HL-60 (cell line): Measurements from ENCODE around the gene C15orf61.

Experiments
- DNase-seq, 2 experiments: peaks; one replicate each; pipeline ENCODE4 v3.0.0-alpha.2; 2010 to 2020; ENCODE audit warnings: low read depth in 1 of 2, low spot score in 1 of 2
- H3K27ac ChIP-seq: fragments of 250-450 bp; sonication (Bioruptor Pico); replicated peaks from 2 replicates; pipeline ENCODE4 v1.5.1; 2020; ENCODE audit warnings: mild to moderate bottlenecking, moderate library complexity
- H3K27me3 ChIP-seq: fragments of 250-450 bp; sonication (Bioruptor Pico); 2 replicates; pipeline ENCODE4 v1.5.1; 2021; ENCODE audit warnings: mild to moderate bottlenecking, moderate library complexity; ENCODE audit not compliant: insufficient read depth, poor library complexity, severe bottlenecking
- H3K4me3 ChIP-seq: replicated peaks from 2 replicates; pipeline ENCODE4 v1.5.1; 2011; ENCODE audit warnings: mild to moderate bottlenecking, control low read depth, low read length; ENCODE audit not compliant: insufficient read depth
- GABPA ChIP-seq: IDR thresholded peaks from 2 replicates; pipeline ENCODE4 v1.6.1; 2012; ENCODE audit warnings: low read depth
- POLR2AphosphoS5 ChIP-seq: IDR thresholded peaks from 2 replicates; pipeline ENCODE4 v1.6.1; 2012; ENCODE audit warnings: low read depth
- SPI1 ChIP-seq: IDR thresholded peaks from 2 replicates; pipeline ENCODE4 v1.6.1; 2012; ENCODE audit warnings: low read depth, mild to moderate bottlenecking, borderline replicate concordance
- TF ChIP-seq, protein P1 (sequence below): IDR thresholded peaks from one replicate; pipeline ENCODE4 v1.5.1; 2011; ENCODE audit warnings: low read length, control low read depth, inconsistent platforms; ENCODE audit not compliant: insufficient read depth
- TF ChIP-seq, protein P2 (sequence below): IDR thresholded peaks from 2 replicates; pipeline ENCODE4 v1.6.1; 2012; ENCODE audit warnings: low read depth; ENCODE audit not compliant: insufficient replicate concordance

C15orf61 gene

DNA sequence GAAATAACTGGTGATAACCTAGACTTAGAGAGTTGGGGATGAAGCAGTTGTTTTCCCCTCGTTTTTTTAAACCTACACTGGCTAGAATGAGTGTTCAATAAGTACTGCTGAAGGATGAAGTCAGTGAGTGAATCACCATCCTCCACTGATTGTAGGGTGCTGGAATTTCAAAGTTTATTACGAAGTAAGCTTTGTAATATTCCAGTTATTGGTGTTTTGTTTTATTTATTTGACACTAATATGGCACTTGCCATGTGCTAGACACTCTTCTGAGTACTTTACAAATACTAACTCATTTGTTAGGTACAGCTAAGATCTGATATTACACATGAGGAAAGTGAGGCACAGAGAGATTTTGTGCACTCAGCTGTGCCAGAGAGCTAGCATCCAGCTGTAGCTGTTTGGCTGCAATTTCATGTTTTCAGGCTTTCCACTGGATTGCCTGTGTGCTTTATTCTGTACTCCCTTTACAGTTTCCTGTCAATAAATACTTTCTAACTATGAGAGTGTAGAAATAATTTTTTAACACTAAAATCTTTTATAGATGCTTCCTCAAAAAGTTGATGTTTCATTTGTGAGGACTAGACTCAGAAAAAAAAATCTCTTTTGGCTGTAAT lies 27.4 kb downstream of the C15orf61 start:
- no peaks in the 10 kb centered on the region for H3K27me3 ChIP-seq
- H3K4me3 ChIP-seq, result no peak overlapping the region
- TF ChIP-seq, protein P1, sequence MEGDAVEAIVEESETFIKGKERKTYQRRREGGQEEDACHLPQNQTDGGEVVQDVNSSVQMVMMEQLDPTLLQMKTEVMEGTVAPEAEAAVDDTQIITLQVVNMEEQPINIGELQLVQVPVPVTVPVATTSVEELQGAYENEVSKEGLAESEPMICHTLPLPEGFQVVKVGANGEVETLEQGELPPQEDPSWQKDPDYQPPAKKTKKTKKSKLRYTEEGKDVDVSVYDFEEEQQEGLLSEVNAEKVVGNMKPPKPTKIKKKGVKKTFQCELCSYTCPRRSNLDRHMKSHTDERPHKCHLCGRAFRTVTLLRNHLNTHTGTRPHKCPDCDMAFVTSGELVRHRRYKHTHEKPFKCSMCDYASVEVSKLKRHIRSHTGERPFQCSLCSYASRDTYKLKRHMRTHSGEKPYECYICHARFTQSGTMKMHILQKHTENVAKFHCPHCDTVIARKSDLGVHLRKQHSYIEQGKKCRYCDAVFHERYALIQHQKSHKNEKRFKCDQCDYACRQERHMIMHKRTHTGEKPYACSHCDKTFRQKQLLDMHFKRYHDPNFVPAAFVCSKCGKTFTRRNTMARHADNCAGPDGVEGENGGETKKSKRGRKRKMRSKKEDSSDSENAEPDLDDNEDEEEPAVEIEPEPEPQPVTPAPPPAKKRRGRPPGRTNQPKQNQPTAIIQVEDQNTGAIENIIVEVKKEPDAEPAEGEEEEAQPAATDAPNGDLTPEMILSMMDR, result no peak
- TF ChIP-seq GABPA (no peak), SPI1 (no peak), POLR2AphosphoS5 (no peak)
- TF ChIP-seq, protein P2, sequence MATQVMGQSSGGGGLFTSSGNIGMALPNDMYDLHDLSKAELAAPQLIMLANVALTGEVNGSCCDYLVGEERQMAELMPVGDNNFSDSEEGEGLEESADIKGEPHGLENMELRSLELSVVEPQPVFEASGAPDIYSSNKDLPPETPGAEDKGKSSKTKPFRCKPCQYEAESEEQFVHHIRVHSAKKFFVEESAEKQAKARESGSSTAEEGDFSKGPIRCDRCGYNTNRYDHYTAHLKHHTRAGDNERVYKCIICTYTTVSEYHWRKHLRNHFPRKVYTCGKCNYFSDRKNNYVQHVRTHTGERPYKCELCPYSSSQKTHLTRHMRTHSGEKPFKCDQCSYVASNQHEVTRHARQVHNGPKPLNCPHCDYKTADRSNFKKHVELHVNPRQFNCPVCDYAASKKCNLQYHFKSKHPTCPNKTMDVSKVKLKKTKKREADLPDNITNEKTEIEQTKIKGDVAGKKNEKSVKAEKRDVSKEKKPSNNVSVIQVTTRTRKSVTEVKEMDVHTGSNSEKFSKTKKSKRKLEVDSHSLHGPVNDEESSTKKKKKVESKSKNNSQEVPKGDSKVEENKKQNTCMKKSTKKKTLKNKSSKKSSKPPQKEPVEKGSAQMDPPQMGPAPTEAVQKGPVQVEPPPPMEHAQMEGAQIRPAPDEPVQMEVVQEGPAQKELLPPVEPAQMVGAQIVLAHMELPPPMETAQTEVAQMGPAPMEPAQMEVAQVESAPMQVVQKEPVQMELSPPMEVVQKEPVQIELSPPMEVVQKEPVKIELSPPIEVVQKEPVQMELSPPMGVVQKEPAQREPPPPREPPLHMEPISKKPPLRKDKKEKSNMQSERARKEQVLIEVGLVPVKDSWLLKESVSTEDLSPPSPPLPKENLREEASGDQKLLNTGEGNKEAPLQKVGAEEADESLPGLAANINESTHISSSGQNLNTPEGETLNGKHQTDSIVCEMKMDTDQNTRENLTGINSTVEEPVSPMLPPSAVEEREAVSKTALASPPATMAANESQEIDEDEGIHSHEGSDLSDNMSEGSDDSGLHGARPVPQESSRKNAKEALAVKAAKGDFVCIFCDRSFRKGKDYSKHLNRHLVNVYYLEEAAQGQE, result no peak
- H3K27ac ChIP-seq, result no peak overlapping the region
- DNase-seq, result no peak

GRCh38 chr15:67548862-67549651 lies 28.1 kb downstream of the C15orf61 start:
- DNase-seq, result peak in 1 of 2 experiments; percentile 67
- H3K4me3 ChIP-seq, result no peak overlapping the region
- TF ChIP-seq GABPA (no peak), SPI1 (no peak), POLR2AphosphoS5 (no peak)
- TF ChIP-seq, protein P2, result no peak
- TF ChIP-seq, protein P1, result no peak
- H3K27me3 ChIP-seq, result no peaks in the 10 kb centered on the region
- no peak overlapping the region for H3K27ac ChIP-seq

GRCh38 chr15:67549736-67550135 lies 28.8 kb downstream of the C15orf61 start:
- DNase-seq, result no peak
- Histone ChIP-seq H3K27me3 (no peaks in the 10 kb centered on the region), H3K4me3 (no peak overlapping the region), H3K27ac (no peak overlapping the region)
- TF ChIP-seq SPI1 (no peak), GABPA (no peak), POLR2AphosphoS5 (no peak)
- TF ChIP-seq, protein P1, result no peak
- TF ChIP-seq, protein P2, result no peak
